ENCODE measurements around the gene SLC44A3.
A peak's percentile ranks its signal among the peaks of the same experiment; 100 is the strongest.

The SLC44A3 gene

GRCh38 chr1:94801919-94802546 lies 18.1 kb upstream of the SLC44A3 start:
- no peak for DNase-seq

GRCh38 chr1:94803106-94803505 lies 17.1 kb upstream of the SLC44A3 start:
- no peak for DNase-seq

GRCh38 chr1:94803517-94804441 lies 16.4 kb upstream of the SLC44A3 start:
- DNase-seq, result no peak

GRCh38 chr1:94804442-94804837 lies 15.7 kb upstream of the SLC44A3 start:
- DNase-seq, result no peak

- peak; percentile 22 to 35 for DNase-seq
Measured at GRCh38 chr1:94805912-94806311, 14.2 kb upstream of the SLC44A3 start.

GRCh38 chr1:94806441-94806871 lies 13.7 kb upstream of the SLC44A3 start:
- no peak for DNase-seq

- DNase-seq, result no peak
Measured at GRCh38 chr1:94807742-94808491, 12.2 kb upstream of the SLC44A3 start.

- DNase-seq, result no peak
Measured at GRCh38 chr1:94808669-94809068, 11.5 kb upstream of the SLC44A3 start.

- no peak for DNase-seq
Measured at GRCh38 chr1:94812985-94813384, 7.2 kb upstream of the SLC44A3 start.

GRCh38 chr1:94816030-94816429 lies 4.1 kb upstream of the SLC44A3 start:
- no peak for DNase-seq

- DNase-seq, result no peak
Measured at GRCh38 chr1:94817712-94818111, 2.4 kb upstream of the SLC44A3 start.

GRCh38 chr1:94819238-94819944 lies 766 bp upstream of the SLC44A3 start:
- DNase-seq, result no peak

GRCh38 chr1:94820936-94821335 lies 779 bp downstream of the SLC44A3 start:
- no peak for DNase-seq

- DNase-seq, result no peak
Measured at GRCh38 chr1:94821636-94822305, 1.6 kb downstream of the SLC44A3 start.

- DNase-seq, result no peak
Measured at GRCh38 chr1:94823116-94823515, 3.0 kb downstream of the SLC44A3 start.

GRCh38 chr1:94825936-94826335 lies 5.8 kb downstream of the SLC44A3 start:
- DNase-seq, result no peak

- DNase-seq, result no peak
Measured at GRCh38 chr1:94827434-94827833, 7.3 kb downstream of the SLC44A3 start.

GRCh38 chr1:94828251-94828650 lies 8.1 kb downstream of the SLC44A3 start:
- DNase-seq, result no peak

- no peak for DNase-seq
Measured at GRCh38 chr1:94831641-94832040, 11.5 kb downstream of the SLC44A3 start.

GRCh38 chr1:94832446-94832845 lies 12.3 kb downstream of the SLC44A3 start:
- no peak for DNase-seq

- no peak for DNase-seq
Measured at GRCh38 chr1:94832931-94833585, 12.9 kb downstream of the SLC44A3 start.

GRCh38 chr1:94836891-94837290 lies 16.7 kb downstream of the SLC44A3 start:
- no peak for DNase-seq
